ENCODE results near the gene FUT8. TPM values are rescaled to one million over a fixed set of nuclear protein-coding genes. Genes with fewer than 3 reads are reported as not detected.

FUT8 gene
- total and polyA plus RNA-seq, 4 donors, result 3.4 to 32.3 (median 14.6) TPM

DNA sequence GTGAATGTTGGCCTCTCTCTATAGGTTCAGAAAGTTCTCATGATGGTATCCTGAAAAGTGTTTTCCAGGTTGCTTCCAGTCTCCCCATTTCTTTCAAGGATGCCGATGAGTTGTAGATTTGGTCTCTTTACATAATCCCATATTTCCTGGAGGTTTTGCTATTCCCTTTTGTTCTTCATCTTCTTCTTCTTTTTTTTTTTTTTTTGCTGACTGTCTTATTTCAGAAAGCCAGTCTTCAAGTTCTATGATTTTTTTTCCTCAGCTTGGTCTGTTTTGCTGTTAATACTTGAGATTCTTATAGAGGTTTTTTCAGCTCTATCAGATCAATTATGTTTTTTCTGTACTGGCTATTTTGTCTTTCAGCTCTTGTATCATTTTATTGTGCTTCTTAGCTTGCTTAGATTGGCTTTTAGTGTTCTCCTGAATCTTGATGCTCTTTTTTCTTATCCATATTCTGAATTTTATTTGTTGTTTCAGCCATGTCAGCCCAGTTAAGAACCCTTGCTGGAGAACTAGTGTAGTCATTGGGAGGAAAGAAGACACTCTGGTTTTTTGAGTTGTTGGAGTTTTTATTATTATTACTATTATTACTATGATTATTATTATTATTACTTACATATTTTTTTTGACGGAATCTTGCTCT is 124.4 kb downstream of the FUT8 start:
- Histone ChIP-seq H3K9me3 (ENCODE audit: control insufficient read depth, low read length) (no peaks in the 10 kb centered on the region), H3K27ac (ENCODE audit: low read depth in 1 of 2, low read length in 2 of 2) (no peak overlapping the region), H3K4me1 (ENCODE audit: control insufficient read depth in 1 of 2, insufficient read depth in 2 of 2, low read length in 2 of 2) (no peaks in the 10 kb centered on the region), H3K36me3 (ENCODE audit: control insufficient read depth in 1 of 2, insufficient read depth in 2 of 2, low read length in 1 of 2) (peaks cover 0 to 4% of the 10 kb centered on the region in 2 donors), H3K4me3 (ENCODE audit: low read length in 2 of 2) (no peak overlapping the region), H3K27me3 (ENCODE audit: control insufficient read depth in 1 of 2, insufficient read depth in 2 of 2, low read length in 1 of 2) (no peaks in the 10 kb centered on the region)
- intact Hi-C loops (cut with DNase I), result no loop called here
- DNase-seq (no peak), ATAC-seq (ENCODE audit: low FRiP score) (no peak)
- WGBS, 2 donors, result 96 to 98% methylated on average over 2 of the region's 2 CpGs

DNA sequence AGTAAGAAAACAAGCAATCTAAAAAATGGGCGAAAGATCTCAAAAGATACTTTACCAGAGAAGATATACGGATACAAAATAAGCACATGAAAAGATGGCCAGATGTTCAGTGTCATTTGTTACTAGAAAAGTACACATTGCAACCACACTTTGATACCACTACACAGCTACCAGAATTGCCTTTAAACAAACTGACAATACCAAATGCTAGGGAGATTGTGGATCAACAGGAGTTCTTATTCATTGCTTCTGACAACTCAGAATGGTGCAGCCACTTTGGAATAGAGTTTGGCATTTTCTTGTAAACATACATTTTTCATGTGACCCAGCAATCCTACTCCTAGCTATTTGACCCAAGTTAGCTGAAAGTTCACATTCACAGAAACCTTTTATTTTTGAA is 136.3 kb downstream of the FUT8 start:
- intact Hi-C loops (cut with DNase I), result no loop called here
- H3K4me1 ChIP-seq (ENCODE audit: control insufficient read depth in 1 of 2, insufficient read depth in 2 of 2, low read length in 2 of 2), result no peaks in the 10 kb centered on the region
- H3K36me3 ChIP-seq (ENCODE audit: control insufficient read depth in 1 of 2, insufficient read depth in 2 of 2, low read length in 1 of 2), result no peaks in the 10 kb centered on the region
- H3K27me3 ChIP-seq (ENCODE audit: control insufficient read depth in 1 of 2, insufficient read depth in 2 of 2, low read length in 1 of 2), result no peaks in the 10 kb centered on the region
- WGBS, 2 donors, result 63 to 84% methylated on average over 2 of the region's 2 CpGs
- no peak overlapping the region for H3K4me3 ChIP-seq (ENCODE audit: low read length in 2 of 2)
- ATAC-seq (ENCODE audit: low FRiP score) (no peak), DNase-seq (no peak)
- no peak overlapping the region for H3K27ac ChIP-seq (ENCODE audit: low read depth in 1 of 2, low read length in 2 of 2)
- H3K9me3 ChIP-seq (ENCODE audit: control insufficient read depth, low read length), result no peaks in the 10 kb centered on the region

DNA sequence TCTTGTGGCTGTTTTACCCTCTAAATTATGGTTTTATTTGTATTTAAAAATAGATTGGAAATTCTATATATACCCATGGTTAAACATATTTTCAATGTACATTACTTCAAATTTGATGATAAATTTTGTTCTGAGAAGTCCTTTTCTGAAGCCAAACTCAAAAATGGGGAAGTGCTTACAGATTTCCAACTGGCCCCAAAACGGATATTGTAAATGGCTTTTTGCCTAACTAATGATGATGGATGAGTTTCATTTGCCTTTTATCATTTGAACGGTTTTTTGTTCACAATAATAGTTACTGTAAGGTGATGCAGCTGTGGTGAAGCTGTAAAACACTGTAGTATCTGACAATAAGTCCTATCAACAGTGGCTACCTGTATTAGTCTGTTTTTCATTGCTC is 136.9 kb downstream of the FUT8 start:
- H3K27me3 ChIP-seq (ENCODE audit: control insufficient read depth in 1 of 2, insufficient read depth in 2 of 2, low read length in 1 of 2), result no peaks in the 10 kb centered on the region
- H3K4me1 ChIP-seq (ENCODE audit: control insufficient read depth in 1 of 2, insufficient read depth in 2 of 2, low read length in 2 of 2), result no peaks in the 10 kb centered on the region
- H3K9me3 ChIP-seq (ENCODE audit: control insufficient read depth, low read length), result no peaks in the 10 kb centered on the region
- 74 to 75% methylated on average over 2 of the region's 2 CpGs for WGBS, 2 donors
- H3K27ac ChIP-seq (ENCODE audit: low read depth in 1 of 2, low read length in 2 of 2), result no peak overlapping the region
- H3K36me3 ChIP-seq (ENCODE audit: control insufficient read depth in 1 of 2, insufficient read depth in 2 of 2, low read length in 1 of 2), result no peaks in the 10 kb centered on the region
- DNase-seq, result no peak
- intact Hi-C loops (cut with DNase I), result no loop called here
- ATAC-seq (ENCODE audit: low FRiP score), result no peak
- no peak overlapping the region for H3K4me3 ChIP-seq (ENCODE audit: low read length in 2 of 2)

DNA sequence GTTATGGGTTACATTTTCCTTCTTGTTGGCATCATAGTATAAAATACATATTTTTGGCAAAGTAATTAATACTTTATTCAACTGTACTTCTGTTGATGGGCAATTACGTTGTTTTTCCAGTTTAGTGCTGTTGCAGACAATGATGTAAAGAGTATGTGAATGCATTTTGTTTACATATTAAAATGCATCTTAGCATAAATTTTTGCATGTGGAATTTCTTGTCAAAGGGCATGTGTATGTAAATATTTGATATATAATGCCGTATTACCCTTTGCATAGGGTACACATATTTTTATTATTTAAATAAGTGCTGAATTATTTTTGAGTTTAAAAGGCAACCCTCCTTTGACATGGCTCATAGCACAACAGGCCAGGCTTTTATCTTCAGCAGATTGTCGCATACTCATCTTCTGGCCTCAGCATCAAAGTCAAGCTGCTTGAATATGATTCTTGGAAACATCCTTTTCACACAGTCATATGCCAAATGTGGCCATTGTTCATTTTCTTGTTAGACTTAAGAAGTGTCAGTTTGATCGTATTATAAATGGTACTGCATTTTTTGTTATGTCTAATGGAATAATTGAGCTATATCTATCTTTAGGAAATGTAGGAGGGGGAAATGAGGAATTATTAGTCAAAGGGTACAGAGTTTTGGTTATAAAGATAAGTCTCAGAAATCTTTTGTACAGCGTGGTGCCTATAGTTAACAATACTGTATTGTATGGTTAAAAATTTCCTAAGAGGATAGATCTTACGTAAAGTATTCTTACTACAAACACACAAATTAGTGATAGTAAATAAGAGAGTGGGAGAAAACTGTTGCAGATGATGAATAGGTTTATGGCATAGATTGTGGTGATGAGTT is 138.5 kb downstream of the FUT8 start:
- H3K4me3 ChIP-seq (ENCODE audit: low read length in 2 of 2), result no peak overlapping the region
- H3K9me3 ChIP-seq (ENCODE audit: control insufficient read depth, low read length), result no peaks in the 10 kb centered on the region
- no peak for DNase-seq
- H3K4me1 ChIP-seq (ENCODE audit: control insufficient read depth in 1 of 2, insufficient read depth in 2 of 2, low read length in 2 of 2), result no peaks in the 10 kb centered on the region
- WGBS, 2 donors, result 95 to 97% methylated on average over 6 of the region's 6 CpGs
- intact Hi-C loops (cut with DNase I), result no loop called here
- ATAC-seq (ENCODE audit: low FRiP score), result no peak
- H3K27ac ChIP-seq (ENCODE audit: low read depth in 1 of 2, low read length in 2 of 2), result no peak overlapping the region
- no peaks in the 10 kb centered on the region for H3K36me3 ChIP-seq (ENCODE audit: control insufficient read depth in 1 of 2, insufficient read depth in 2 of 2, low read length in 1 of 2)
- H3K27me3 ChIP-seq (ENCODE audit: control insufficient read depth in 1 of 2, insufficient read depth in 2 of 2, low read length in 1 of 2), result no peaks in the 10 kb centered on the region

DNA sequence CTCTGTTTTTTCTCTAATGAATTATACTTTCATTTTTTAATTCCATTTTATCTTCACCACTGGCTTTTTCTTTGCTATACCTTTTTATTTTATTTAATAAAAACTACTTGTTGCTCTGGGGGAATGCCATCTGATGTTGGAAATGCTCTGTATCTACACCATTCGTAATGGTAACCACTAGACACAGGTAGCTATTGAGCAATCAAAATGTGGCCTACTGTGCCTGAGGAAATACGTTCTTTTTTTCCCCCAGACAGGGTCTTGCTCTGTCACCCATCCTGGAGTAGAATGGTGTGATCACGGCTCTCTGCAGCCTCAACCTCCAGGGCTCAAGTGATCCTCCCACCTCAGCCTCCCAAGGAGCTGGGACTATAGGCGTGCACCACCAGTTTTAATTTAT is 140.2 kb downstream of the FUT8 start:
- H3K9me3 ChIP-seq (ENCODE audit: control insufficient read depth, low read length), result no peaks in the 10 kb centered on the region
- intact Hi-C loops (cut with DNase I), result no loop called here
- WGBS, 2 donors, result 93 to 94% methylated on average over 4 of the region's 4 CpGs
- no peak overlapping the region for H3K4me3 ChIP-seq (ENCODE audit: low read length in 2 of 2)
- ATAC-seq (ENCODE audit: low FRiP score) (no peak), DNase-seq (no peak)
- H3K4me1 ChIP-seq (ENCODE audit: control insufficient read depth in 1 of 2, insufficient read depth in 2 of 2, low read length in 2 of 2), result no peaks in the 10 kb centered on the region
- H3K27ac ChIP-seq (ENCODE audit: low read depth in 1 of 2, low read length in 2 of 2), result no peak overlapping the region
- H3K27me3 ChIP-seq (ENCODE audit: control insufficient read depth in 1 of 2, insufficient read depth in 2 of 2, low read length in 1 of 2), result no peaks in the 10 kb centered on the region
- no peaks in the 10 kb centered on the region for H3K36me3 ChIP-seq (ENCODE audit: control insufficient read depth in 1 of 2, insufficient read depth in 2 of 2, low read length in 1 of 2)

DNA sequence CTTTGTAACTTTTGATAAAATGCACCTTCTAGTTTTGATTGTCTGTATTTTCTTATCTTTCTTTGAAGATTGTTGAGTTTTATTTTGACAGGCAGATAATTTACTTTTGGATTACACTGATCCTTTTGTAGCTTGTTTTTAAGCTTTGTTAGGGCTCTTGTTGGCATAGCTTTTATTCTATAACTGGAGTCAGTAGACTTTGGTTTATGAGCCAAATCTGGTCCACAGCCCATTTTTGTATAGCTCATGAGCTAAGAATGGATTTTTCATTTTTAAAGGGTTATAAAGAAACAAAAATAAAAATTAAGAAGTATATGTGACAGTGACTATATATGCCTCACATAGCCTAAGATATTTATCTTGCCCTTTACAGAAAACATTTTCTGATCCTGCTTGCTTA is 142.3 kb downstream of the FUT8 start:
- ATAC-seq (ENCODE audit: low FRiP score) (no peak), DNase-seq (no peak)
- Histone ChIP-seq H3K27me3 (ENCODE audit: control insufficient read depth in 1 of 2, insufficient read depth in 2 of 2, low read length in 1 of 2) (no peaks in the 10 kb centered on the region), H3K4me1 (ENCODE audit: control insufficient read depth in 1 of 2, insufficient read depth in 2 of 2, low read length in 2 of 2) (no peaks in the 10 kb centered on the region), H3K27ac (ENCODE audit: low read depth in 1 of 2, low read length in 2 of 2) (no peak overlapping the region), H3K4me3 (ENCODE audit: low read length in 2 of 2) (no peak overlapping the region), H3K36me3 (ENCODE audit: control insufficient read depth in 1 of 2, insufficient read depth in 2 of 2, low read length in 1 of 2) (no peaks in the 10 kb centered on the region), H3K9me3 (ENCODE audit: control insufficient read depth, low read length) (no peaks in the 10 kb centered on the region)
- intact Hi-C loops (cut with DNase I), result no loop called here

DNA sequence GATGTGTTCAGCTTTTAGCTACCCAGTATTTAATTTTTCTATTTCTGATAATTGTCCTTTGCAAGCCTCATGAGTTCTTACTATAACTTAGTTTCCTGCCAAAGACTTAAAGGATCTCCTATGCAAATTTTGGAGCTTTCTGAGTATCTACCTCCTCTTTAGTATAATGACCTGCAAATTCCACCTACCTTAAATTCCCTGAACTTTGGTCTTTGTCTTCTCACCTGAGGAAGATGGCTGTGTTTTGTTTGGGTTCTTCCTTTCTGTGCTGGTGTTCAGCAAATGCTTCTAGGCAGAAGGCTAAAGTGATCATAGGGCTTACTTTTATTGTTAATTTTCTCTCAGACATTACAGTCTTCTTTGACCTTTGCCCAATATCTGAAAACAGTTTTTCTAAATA is 142.8 kb downstream of the FUT8 start:
- Histone ChIP-seq H3K9me3 (ENCODE audit: control insufficient read depth, low read length) (no peaks in the 10 kb centered on the region), H3K36me3 (ENCODE audit: control insufficient read depth in 1 of 2, insufficient read depth in 2 of 2, low read length in 1 of 2) (no peaks in the 10 kb centered on the region), H3K27ac (ENCODE audit: low read depth in 1 of 2, low read length in 2 of 2) (no peak overlapping the region), H3K4me3 (ENCODE audit: low read length in 2 of 2) (no peak overlapping the region), H3K27me3 (ENCODE audit: control insufficient read depth in 1 of 2, insufficient read depth in 2 of 2, low read length in 1 of 2) (no peaks in the 10 kb centered on the region), H3K4me1 (ENCODE audit: control insufficient read depth in 1 of 2, insufficient read depth in 2 of 2, low read length in 2 of 2) (no peaks in the 10 kb centered on the region)
- intact Hi-C loops (cut with DNase I), result no loop called here
- no peak for ATAC-seq (ENCODE audit: low FRiP score)
- no peak for DNase-seq

DNA sequence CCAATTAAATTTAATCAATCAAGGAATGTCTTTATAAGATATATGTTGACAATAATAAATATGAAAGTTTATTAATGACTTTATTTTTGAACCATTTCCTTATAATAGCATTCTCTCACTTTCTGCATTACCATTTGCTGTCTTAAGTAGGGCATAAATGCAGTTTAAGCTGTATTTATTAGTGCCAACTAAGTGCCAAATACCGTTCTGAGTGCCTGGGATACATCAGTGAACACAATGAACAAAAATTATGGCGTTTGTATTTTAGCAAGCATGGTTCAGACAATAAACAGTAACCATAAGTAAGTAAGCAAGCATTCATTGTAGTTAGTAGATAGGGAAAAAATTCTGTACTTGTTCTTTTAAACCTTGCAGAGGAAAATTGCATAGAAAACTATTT is 145.8 kb downstream of the FUT8 start:
- intact Hi-C loops (cut with DNase I), result no loop called here
- no peak overlapping the region for H3K27ac ChIP-seq (ENCODE audit: low read depth in 1 of 2, low read length in 2 of 2)
- DNase-seq, result no peak
- WGBS, 2 donors, result 57 to 58% methylated on average over 2 of the region's 2 CpGs
- no peak overlapping the region for H3K4me3 ChIP-seq (ENCODE audit: low read length in 2 of 2)
- H3K36me3 ChIP-seq (ENCODE audit: control insufficient read depth in 1 of 2, insufficient read depth in 2 of 2, low read length in 1 of 2), result peaks cover 0 to 4% of the 10 kb centered on the region in 2 donors
- H3K27me3 ChIP-seq (ENCODE audit: control insufficient read depth in 1 of 2, insufficient read depth in 2 of 2, low read length in 1 of 2), result no peaks in the 10 kb centered on the region
- no peaks in the 10 kb centered on the region for H3K9me3 ChIP-seq (ENCODE audit: control insufficient read depth, low read length)
- no peak for ATAC-seq (ENCODE audit: low FRiP score)
- H3K4me1 ChIP-seq (ENCODE audit: control insufficient read depth in 1 of 2, insufficient read depth in 2 of 2, low read length in 2 of 2), result no peaks in the 10 kb centered on the region

Data from aorta (tissue), 5 donors.